Erythroblast (primary cell): ENCODE results near the gene ZNF492.

Experiments
- GATA1 ChIP-seq: IDR thresholded peaks from 2 replicates; pipeline ENCODE4 v1.6.1; 2011; ENCODE audit warnings: low read depth, mild to moderate bottlenecking, control low read depth, low read length, moderate library complexity
- POLR2A ChIP-seq: IDR thresholded peaks from 2 replicates; pipeline ENCODE4 v1.6.1; 2011; ENCODE audit warnings: mild to moderate bottlenecking, low read length

DNA sequence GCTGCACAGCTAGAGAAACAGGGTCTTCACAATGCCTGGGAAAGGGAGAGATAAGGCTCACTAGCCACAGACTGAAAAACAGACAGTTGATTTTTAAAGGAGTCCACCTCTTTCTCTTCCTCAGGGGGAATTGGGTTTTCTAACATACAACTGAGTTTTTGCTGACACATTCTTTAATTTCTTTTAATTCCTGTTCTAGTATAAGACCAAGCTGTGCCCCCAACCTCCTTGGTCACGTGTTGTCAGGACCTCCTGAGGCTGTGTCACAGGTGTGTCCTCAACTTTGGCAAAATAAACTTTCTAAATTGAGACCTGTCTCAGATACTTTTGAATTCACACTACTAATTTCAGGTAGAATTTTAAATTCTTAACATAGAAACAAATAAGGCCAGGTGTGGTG, 12.1 kb upstream of the ZNF492 start:
- TF ChIP-seq POLR2A (no peak), GATA1 (no peak)
